Lower lobe of right lung (tissue), 2 donors: Measurements from ENCODE around the gene SLC13A1. TPM values are rescaled to one million over a fixed set of nuclear protein-coding genes. Genes with fewer than 3 reads are reported as not detected.

ENCODE experiments used
- ATAC-seq, 2 donors: fragments of 200-7000 bp; cut with Tn5 transposase; one replicate each; pipeline ENCODE4 v1.9.1; 2020 to 2022; ENCODE audit warnings: mild to moderate bottlenecking in 2 of 2, moderate library complexity in 2 of 2
- DNase-seq: peaks from one replicate; pipeline ENCODE4 v3.0.0-alpha.2; 2020
- H3K27ac ChIP-seq: fragments of 200-600 bp; one replicate; pipeline ENCODE4 v1.8.0; 2022
- H3K27me3 ChIP-seq: fragments of 200-600 bp; one replicate; pipeline ENCODE4 v1.8.0; 2022; ENCODE audit warnings: low read depth
- H3K36me3 ChIP-seq: fragments of 200-600 bp; one replicate; pipeline ENCODE4 v1.8.0; 2022; ENCODE audit warnings: mild to moderate bottlenecking
- H3K4me1 ChIP-seq: fragments of 200-600 bp; one replicate; pipeline ENCODE4 v1.8.0; 2022
- H3K4me3 ChIP-seq: fragments of 200-600 bp; one replicate; pipeline ENCODE4 v1.8.0; 2022; ENCODE audit warnings: mild to moderate bottlenecking
- H3K9me3 ChIP-seq: fragments of 200-600 bp; one replicate; pipeline ENCODE4 v1.8.0; 2022
- CTCF ChIP-seq: fragments of 200-600 bp; IDR thresholded peaks from one replicate; pipeline ENCODE4 v1.8.0; 2022; ENCODE audit warnings: antibody characterized with exemption, mild to moderate bottlenecking
- intact Hi-C: fragments of 100-400 bp; cut with DNase I; formaldehyde crosslinking; loops from one replicate; pipeline ENCODE4 v1.11.0; 2022
- total RNA-seq: library from RNA; stranded (reverse); fragmentation: NEBNext Ultra II Directional; extraction: Animal tissue kit (Norgen Biotek cat#: 25700); gene quantifications from one replicate; pipeline ENCODE4 v1.2.1, GENCODE V29; 2021
- donor health status: DM: no; HTN: yes; CAD: no; lungs with severe emphysema.

Gene SLC13A1
- total RNA-seq, 1 donor from 2014 or later, result not detected

GRCh38 chr7:123126171-123126570 is 73.6 kb downstream of the SLC13A1 start:
- Histone ChIP-seq H3K9me3 (no peaks in the 10 kb centered on the region), H3K4me3 (no peak overlapping the region), H3K27ac (no peak overlapping the region), H3K36me3 (no peaks in the 10 kb centered on the region), H3K27me3 (no peaks in the 10 kb centered on the region), H3K4me1 (no peaks in the 10 kb centered on the region)
- no peak for TF ChIP-seq CTCF
- DNase-seq (no peak), ATAC-seq (no peak)
- intact Hi-C loops, result no loop called here

- no peak overlapping the region for H3K4me3 ChIP-seq
- H3K36me3 ChIP-seq, result no peaks in the 10 kb centered on the region
- H3K27ac ChIP-seq, result no peak overlapping the region
- intact Hi-C loops, result no loop called here
- no peaks in the 10 kb centered on the region for H3K4me1 ChIP-seq
- no peaks in the 10 kb centered on the region for H3K9me3 ChIP-seq
- no peak for DNase-seq
- no peak for TF ChIP-seq CTCF
- H3K27me3 ChIP-seq, result no peaks in the 10 kb centered on the region
- no peak for ATAC-seq
Observed at GRCh38 chr7:123125231-123125630, 74.5 kb downstream of the SLC13A1 start.

GRCh38 chr7:123122916-123123315 is 76.9 kb downstream of the SLC13A1 start:
- Histone ChIP-seq H3K27ac (no peak overlapping the region), H3K4me3 (no peak overlapping the region), H3K4me1 (no peaks in the 10 kb centered on the region), H3K27me3 (no peaks in the 10 kb centered on the region), H3K9me3 (no peaks in the 10 kb centered on the region), H3K36me3 (no peaks in the 10 kb centered on the region)
- intact Hi-C loops, result no loop called here
- ATAC-seq (no peak), DNase-seq (no peak)
- no peak for TF ChIP-seq CTCF

GRCh38 chr7:123120286-123120685 is 79.5 kb downstream of the SLC13A1 start:
- Histone ChIP-seq H3K4me1 (no peaks in the 10 kb centered on the region), H3K9me3 (no peaks in the 10 kb centered on the region), H3K27me3 (no peaks in the 10 kb centered on the region), H3K4me3 (no peak overlapping the region), H3K27ac (no peak overlapping the region), H3K36me3 (no peaks in the 10 kb centered on the region)
- DNase-seq (no peak), ATAC-seq (no peak)
- intact Hi-C loops, result no loop called here
- no peak for TF ChIP-seq CTCF

- Histone ChIP-seq H3K9me3 (no peaks in the 10 kb centered on the region), H3K27ac (no peak overlapping the region), H3K27me3 (no peaks in the 10 kb centered on the region), H3K36me3 (no peaks in the 10 kb centered on the region), H3K4me3 (no peak overlapping the region), H3K4me1 (no peaks in the 10 kb centered on the region)
- ATAC-seq (no peak), DNase-seq (no peak)
- intact Hi-C loops, result no loop called here
- no peak for TF ChIP-seq CTCF
Observed at GRCh38 chr7:123115331-123115730, 84.4 kb downstream of the SLC13A1 start.

GRCh38 chr7:123114288-123114687 is 85.5 kb downstream of the SLC13A1 start:
- ATAC-seq (no peak), DNase-seq (no peak)
- no peaks in the 10 kb centered on the region for H3K9me3 ChIP-seq
- no peaks in the 10 kb centered on the region for H3K4me1 ChIP-seq
- H3K27me3 ChIP-seq, result no peaks in the 10 kb centered on the region
- no peak overlapping the region for H3K4me3 ChIP-seq
- H3K36me3 ChIP-seq, result no peaks in the 10 kb centered on the region
- intact Hi-C loops, result no loop called here
- no peak for TF ChIP-seq CTCF
- H3K27ac ChIP-seq, result no peak overlapping the region
